Endometrial microvascular endothelial cells (primary cell): ENCODE data around the gene MRPS15. TPM values are rescaled to one million over a fixed set of nuclear protein-coding genes. Genes with fewer than 3 reads are reported as not detected.
"Not testable (repeated sequence)": the region's sequence is repeated elsewhere in the genome, so short reads cannot be mapped to it uniquely, and the experiment has no call there.

Experiments
- in situ Hi-C: cut with HindIII; loops from 2 replicates; pipeline ENCODE4 v1.10.0; 2017; ENCODE audit warnings: low sequenced_read_pairs, low pct_unique_long_range_greater_than_20kb; ENCODE audit errors: inconsistent ontology term
- total RNA-seq: library from RNA; depleted of rRNA; stranded (reverse); fragments of >200 nt; gene quantifications from one replicate; pipeline ENCODE4 v1.2.3, GENCODE V29; 2015; ENCODE audit errors: inconsistent ontology term

Gene MRPS15
- total RNA-seq, 1 donor from 2014 or later, result 85.2 TPM

GRCh38 chr1:36486439-36487335 lies 22.5 kb upstream of the MRPS15 start:
- in situ Hi-C loops, result no loop called here

- in situ Hi-C loops, result no loop called here
Measured at GRCh38 chr1:36486093-36486438, 21.9 kb upstream of the MRPS15 start.

GRCh38 chr1:36484099-36484498 lies 19.9 kb upstream of the MRPS15 start:
- in situ Hi-C loops, result no loop called here

GRCh38 chr1:36482724-36483388 lies 18.7 kb upstream of the MRPS15 start, which contains the start of gene CSF3R:
TSS of gene CSF3R (minus strand) at chr1:36482913. CDS start at chr1:36479496, 3,417 bp downstream.
- in situ Hi-C loops, result no loop called here

DNA sequence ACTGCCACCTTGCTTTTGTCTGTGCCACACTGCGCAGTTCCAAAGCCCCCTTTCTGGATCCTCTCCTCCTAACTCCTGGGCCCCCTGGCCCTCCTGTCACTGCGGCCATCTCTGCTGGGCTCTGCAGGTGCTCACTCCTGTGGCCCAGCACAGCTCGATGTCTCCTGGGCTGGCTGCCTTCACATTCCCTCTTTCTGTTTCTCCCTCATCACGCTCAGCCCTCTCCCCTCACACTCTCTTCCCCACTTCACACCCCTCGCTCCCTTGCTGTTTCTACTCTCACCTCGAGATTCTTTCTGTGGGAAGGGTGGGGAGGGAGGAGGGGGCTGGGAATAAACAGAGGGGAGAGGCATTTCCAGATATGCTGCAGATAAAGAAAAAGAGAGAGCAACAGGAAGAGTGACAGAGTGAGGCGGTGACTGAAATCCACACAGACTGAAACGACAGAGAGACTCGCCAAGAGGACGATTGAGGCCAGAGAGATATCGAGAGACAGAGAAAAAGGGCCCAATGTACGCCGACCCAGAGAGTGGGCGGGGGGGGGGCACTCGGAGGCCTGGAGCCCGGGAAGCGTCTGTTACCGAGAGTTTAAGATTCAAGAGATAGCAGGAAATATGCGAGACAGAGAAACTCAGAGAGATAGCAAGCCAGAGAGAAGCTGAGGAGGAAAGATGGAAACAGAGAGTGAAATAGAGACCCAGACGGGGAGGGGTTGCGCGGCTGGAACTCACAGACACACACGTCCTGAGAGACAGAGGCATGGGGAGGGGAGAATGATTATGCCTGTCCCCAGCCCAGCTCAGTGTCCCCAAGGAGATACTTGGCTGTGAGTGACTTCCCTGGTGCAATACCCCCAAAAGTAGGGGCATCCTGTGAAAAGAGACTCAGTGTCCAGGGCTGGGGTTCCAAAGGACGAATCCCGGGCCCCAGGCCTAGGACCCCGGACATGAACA lies 17.9 kb upstream of the MRPS15 start:
- in situ Hi-C loops, result no loop called here

GRCh38 chr1:36481091-36481490 lies 16.9 kb upstream of the MRPS15 start:
- in situ Hi-C loops, result no loop called here

GRCh38 chr1:36480161-36480560 lies 16.0 kb upstream of the MRPS15 start:
- in situ Hi-C loops, result no loop called here

DNA sequence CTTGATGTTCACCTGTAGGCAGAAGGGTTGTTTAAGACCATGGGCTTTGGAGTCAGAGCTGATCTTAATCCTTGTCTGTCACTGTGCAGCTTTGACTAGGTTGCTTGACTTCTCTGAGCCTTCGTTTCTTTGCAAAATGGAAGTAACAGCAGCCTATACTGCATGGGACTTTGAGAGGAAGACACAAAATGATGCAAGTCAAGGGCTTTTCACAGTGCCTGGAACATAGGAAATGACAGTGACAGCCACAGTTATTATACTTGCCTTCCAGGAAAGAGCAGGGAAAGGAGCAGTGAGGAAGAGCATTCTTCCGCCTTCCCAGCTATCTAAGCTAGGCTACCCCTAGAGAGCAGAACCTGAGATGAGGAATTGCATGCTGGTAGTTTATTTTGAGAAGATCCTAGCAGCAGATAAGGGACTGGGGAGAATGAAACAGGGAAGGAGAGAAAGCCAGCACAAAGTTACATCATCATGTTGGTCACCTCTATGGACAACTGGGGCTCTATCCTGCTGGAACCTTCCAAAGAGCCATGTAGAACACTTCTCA lies 15.4 kb upstream of the MRPS15 start:
- in situ Hi-C loops, result no loop called here

- in situ Hi-C loops, result not testable (repeated sequence)
Measured at GRCh38 chr1:36477615-36478014, 13.4 kb upstream of the MRPS15 start.

DNA sequence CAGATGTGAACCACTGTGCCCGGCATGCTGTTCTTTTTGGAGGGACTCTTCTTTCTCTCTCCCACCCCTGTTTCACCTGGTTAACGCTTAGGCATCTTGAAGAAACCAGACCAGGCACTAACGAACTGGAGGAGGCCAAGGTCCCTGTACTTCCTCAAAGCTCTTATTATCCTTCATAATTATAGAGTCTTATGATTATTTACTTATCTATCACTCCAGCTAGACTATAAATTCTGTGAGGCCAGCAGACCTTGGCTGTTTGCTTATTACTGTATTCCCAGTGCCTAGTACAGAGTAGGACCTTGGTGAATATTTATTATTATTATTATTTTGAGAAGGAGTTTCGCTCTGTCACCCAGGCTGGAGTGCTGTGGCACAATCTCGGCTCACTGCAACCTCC lies 12.8 kb upstream of the MRPS15 start:
- in situ Hi-C loops, result no loop called here

GRCh38 chr1:36475910-36476604 lies 11.9 kb upstream of the MRPS15 start:
- in situ Hi-C loops, result no loop called here

DNA sequence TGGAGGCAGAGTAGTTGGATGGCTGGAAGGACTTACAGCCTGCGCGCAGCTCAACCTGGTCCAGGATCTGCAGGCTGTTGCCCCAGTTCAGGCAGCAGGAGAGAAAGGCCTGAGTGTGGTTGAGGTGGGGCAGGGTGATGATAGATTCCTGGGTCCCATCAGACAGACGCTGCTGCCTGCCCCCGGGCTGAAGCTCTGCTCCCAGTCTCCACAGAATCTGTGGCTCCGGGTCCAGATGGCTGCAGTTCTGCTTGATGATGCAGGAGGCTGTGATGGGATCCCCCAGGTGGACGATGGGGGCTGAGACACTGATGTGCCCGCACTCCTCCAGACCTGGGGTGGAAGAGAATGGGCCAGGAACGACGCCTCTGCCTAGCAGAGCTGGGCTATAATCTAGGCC lies 11.2 kb upstream of the MRPS15 start:
- in situ Hi-C loops, result no loop called here

DNA sequence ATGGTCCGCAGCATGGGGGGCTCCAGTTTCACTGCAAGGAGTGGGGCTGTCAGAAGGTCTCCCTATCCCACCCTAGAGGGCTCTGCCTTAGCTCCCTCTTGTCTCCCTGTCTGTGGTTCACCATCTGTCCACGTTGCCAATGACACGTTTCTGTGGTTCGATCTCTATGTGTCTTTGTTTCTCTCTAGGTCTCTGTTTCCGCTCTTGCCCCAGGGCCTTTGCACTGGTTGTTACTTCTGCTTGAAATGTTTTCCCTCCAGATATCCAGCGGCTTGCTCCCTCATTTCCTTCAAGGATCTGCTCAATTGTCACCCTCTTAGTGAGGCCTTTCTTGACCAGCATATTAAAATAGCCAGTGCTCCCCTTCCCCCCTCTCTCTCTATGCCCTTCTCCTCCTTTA lies 8.5 kb upstream of the MRPS15 start:
- in situ Hi-C loops, result no loop called here

DNA sequence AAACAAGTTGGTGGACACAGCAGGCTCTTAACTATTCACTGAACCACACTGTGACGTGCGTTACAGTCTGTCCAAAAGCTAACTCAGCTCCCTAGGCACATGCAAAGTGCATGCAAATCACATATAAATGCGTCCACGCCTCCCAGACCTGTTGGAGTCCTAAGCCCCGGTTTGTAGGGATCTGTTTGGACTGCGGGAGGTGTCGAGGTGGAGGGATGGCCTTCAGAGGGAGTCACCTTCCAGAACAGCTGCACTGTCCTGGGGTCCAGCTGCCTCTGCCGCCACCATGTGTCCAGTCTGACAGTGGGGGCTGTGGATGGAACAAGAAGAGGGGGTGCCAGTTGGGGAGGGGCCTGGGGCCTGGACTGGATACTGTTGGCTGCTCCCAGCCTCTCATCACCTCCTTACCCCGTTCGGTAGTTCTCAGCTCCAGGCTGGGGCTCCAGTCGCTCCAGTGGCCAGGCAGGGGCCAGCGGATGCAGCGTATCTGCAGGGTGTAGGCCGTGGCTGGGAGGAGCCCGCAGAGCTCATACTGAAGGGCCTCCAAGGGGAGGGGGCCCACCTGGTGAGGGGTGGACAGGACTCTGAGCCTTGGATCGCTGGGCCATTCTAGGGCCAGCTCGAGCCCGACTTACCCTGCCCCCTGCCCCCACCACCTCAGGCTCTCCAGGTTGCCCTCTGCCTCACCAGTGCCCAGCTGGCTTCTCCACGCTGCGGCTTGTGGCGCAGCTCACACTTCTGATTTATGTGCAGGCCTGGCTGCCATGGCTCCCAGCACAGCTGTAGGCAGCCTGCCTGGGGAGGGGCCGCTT lies 7.9 kb upstream of the MRPS15 start:
- in situ Hi-C loops, result no loop called here

- in situ Hi-C loops, result no loop called here
Measured at GRCh38 chr1:36469163-36469562, 5.0 kb upstream of the MRPS15 start.

GRCh38 chr1:36467700-36468455 lies 3.7 kb upstream of the MRPS15 start:
- in situ Hi-C loops, result no loop called here

DNA sequence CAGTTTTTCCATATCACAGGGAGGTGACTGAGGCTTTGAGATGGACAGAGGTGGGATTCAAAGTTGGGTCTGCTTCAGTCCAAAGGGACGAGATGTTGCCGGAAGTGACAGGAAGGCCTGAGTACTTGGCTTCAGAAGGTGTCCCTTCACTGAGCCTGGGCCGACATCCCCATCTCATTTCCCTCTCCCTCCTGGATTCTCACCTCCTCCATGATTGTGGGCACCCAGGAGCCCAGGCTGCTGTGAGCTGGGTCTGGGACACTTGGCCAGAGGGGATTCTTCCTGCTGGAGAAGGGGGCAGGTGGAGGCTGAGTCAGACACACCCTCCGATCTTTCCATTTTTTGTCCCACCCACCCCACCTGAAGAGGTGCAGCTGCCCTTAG lies 2.8 kb upstream of the MRPS15 start:
- in situ Hi-C loops, result no loop called here
